ENCODE results near the gene CDNF. TPM values are rescaled to one million over a fixed set of nuclear protein-coding genes. Genes with fewer than 3 reads are reported as not detected.

The CDNF gene
- total RNA-seq, 2 donors from 2014 or later = 0.51 to 1.2 TPM

DNA sequence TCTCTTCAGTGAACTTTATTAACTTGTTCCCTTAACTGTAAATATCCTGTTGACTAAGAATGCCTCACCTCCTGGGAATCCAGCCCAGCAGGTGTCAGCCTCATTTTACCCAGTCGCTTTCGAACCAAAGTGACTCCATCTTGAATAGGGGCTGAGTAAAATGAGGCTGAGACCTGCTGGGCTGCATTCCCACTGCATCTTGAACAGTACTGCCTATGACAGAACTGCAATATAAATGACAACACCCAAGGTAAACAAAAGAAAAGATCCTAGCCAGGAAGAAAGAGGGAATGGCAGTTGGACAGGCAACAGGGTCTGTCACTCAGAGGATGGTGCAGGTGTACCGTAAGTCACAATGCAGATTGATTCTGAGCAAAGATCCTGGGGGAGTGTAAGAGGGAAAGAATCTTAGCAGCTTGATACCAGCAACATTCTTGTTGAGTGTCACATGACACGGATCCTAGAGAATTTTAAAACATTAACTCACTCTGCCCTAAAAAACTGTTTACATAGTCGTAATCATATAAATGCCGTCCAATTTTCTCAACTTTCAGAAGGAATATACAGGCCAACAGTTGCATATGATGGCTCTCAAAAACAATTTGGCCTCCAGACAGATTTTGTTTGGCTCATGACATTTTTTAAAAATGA lies 58.7 kb downstream of the CDNF start:
- Histone ChIP-seq H3K36me3 (ENCODE audit: control insufficient read depth, insufficient read depth, low read length) (no peaks in the 10 kb centered on the region), H3K27me3 (ENCODE audit: control insufficient read depth, insufficient read depth, low read length, poor library complexity, severe bottlenecking) (no peaks in the 10 kb centered on the region), H3K4me3 (ENCODE audit: low read length) (no peak overlapping the region), H3K27ac (ENCODE audit: low read depth, low read length) (no peak overlapping the region), H3K9ac (ENCODE audit: extremely low read depth, low read length, poor library complexity, severe bottlenecking) (no peak overlapping the region), H3K9me3 (ENCODE audit: control insufficient read depth, low read length) (no peaks in the 10 kb centered on the region), H3K4me1 (ENCODE audit: control insufficient read depth, insufficient read depth, low read length) (no peaks in the 10 kb centered on the region)
- Mint-ChIP-seq H3K9me3 (no peaks in the 10 kb centered on the region), H3K36me3 (ENCODE audit: low read depth) (no peaks in the 10 kb centered on the region), H3K27me3 (ENCODE audit: insufficient read depth) (peaks cover 3% of the 10 kb centered on the region), H3K4me1 (peaks cover 4% of the 10 kb centered on the region), H3K4me3 (no peak overlapping the region), H3K27ac (no peak overlapping the region)
- DNase-seq = no peak
- TF ChIP-seq, protein P1, sequence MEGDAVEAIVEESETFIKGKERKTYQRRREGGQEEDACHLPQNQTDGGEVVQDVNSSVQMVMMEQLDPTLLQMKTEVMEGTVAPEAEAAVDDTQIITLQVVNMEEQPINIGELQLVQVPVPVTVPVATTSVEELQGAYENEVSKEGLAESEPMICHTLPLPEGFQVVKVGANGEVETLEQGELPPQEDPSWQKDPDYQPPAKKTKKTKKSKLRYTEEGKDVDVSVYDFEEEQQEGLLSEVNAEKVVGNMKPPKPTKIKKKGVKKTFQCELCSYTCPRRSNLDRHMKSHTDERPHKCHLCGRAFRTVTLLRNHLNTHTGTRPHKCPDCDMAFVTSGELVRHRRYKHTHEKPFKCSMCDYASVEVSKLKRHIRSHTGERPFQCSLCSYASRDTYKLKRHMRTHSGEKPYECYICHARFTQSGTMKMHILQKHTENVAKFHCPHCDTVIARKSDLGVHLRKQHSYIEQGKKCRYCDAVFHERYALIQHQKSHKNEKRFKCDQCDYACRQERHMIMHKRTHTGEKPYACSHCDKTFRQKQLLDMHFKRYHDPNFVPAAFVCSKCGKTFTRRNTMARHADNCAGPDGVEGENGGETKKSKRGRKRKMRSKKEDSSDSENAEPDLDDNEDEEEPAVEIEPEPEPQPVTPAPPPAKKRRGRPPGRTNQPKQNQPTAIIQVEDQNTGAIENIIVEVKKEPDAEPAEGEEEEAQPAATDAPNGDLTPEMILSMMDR (conservative IDR thresholded peaks at IDR 0.05) = no peak
- WGBS, 2 experiments (ENCODE audit: insufficient coverage in 1 of 2, insufficient read length in 1 of 2) = 89 to 97% methylated on average over 3 to 6 of the region's 6 CpGs

DNA sequence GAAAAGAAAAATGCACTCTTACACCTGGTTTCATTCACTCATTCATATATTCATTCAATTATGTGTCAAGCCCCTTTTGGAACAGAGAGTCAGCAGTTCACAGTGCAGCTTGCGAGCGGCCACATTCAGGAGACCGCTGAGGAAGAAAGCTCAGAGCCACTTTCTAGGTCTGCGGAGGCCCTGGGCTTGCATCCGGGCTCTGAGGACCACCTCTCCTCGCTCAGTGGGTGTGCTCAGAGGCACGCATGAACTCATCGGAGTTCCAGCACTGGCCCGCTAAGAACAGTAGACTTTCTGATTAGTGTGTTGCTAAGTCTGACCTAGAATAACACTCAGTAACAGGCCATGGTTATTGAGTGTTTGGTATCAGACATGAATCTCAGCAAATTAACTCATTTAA lies 61.3 kb downstream of the CDNF start:
- Mint-ChIP-seq H3K4me1 (peaks cover 4% of the 10 kb centered on the region), H3K4me3 (no peak overlapping the region), H3K27me3 (ENCODE audit: insufficient read depth) (peaks cover 3% of the 10 kb centered on the region), H3K27ac (no peak overlapping the region), H3K9me3 (no peaks in the 10 kb centered on the region), H3K36me3 (ENCODE audit: low read depth) (no peaks in the 10 kb centered on the region)
- DNase-seq = no peak
- 88 to 97% methylated on average over 8 to 9 of the region's 9 CpGs for WGBS, 2 experiments (ENCODE audit: insufficient coverage in 1 of 2, insufficient read length in 1 of 2)
- no peaks in the 10 kb centered on the region for H3K27me3 ChIP-seq (ENCODE audit: control insufficient read depth, insufficient read depth, low read length, poor library complexity, severe bottlenecking)
- no peak overlapping the region for H3K27ac ChIP-seq (ENCODE audit: low read depth, low read length)
- no peaks in the 10 kb centered on the region for H3K9me3 ChIP-seq (ENCODE audit: control insufficient read depth, low read length)
- H3K4me3 ChIP-seq (ENCODE audit: low read length) = no peak overlapping the region
- no peaks in the 10 kb centered on the region for H3K36me3 ChIP-seq (ENCODE audit: control insufficient read depth, insufficient read depth, low read length)
- TF ChIP-seq, protein P1 (conservative IDR thresholded peaks at IDR 0.05) = no peak
- H3K9ac ChIP-seq (ENCODE audit: extremely low read depth, low read length, poor library complexity, severe bottlenecking) = no peak overlapping the region
- H3K4me1 ChIP-seq (ENCODE audit: control insufficient read depth, insufficient read depth, low read length) = no peaks in the 10 kb centered on the region

DNA sequence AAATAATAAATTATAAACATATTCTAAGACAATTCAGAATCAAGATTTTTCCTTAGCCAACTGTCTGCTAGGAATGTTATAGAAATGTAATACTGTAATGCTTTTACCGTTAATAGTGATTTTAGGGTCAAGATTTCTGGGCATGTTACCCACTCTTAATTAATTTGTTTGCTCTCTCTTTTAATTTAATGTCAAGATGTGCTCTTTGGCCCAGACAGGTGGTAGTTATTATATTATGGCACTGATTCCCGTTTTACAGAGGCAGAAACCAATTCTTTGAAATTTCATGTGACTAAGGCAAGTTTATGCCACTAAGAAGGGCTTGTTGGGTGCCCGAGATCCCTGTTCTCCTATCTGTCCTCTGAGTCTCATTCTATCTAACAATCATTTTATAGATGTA lies 62.2 kb downstream of the CDNF start:
- TF ChIP-seq, protein P1 (conservative IDR thresholded peaks at IDR 0.05) = no peak
- Histone ChIP-seq H3K27ac (ENCODE audit: low read depth, low read length) (no peak overlapping the region), H3K9ac (ENCODE audit: extremely low read depth, low read length, poor library complexity, severe bottlenecking) (no peak overlapping the region), H3K36me3 (ENCODE audit: control insufficient read depth, insufficient read depth, low read length) (no peaks in the 10 kb centered on the region), H3K27me3 (ENCODE audit: control insufficient read depth, insufficient read depth, low read length, poor library complexity, severe bottlenecking) (no peaks in the 10 kb centered on the region), H3K4me3 (ENCODE audit: low read length) (no peak overlapping the region), H3K9me3 (ENCODE audit: control insufficient read depth, low read length) (no peaks in the 10 kb centered on the region), H3K4me1 (ENCODE audit: control insufficient read depth, insufficient read depth, low read length) (no peaks in the 10 kb centered on the region)
- Mint-ChIP-seq H3K27me3 (ENCODE audit: insufficient read depth) (peaks cover 3% of the 10 kb centered on the region), H3K9me3 (no peaks in the 10 kb centered on the region), H3K4me3 (no peak overlapping the region), H3K27ac (no peak overlapping the region), H3K4me1 (peaks cover 4% of the 10 kb centered on the region), H3K36me3 (ENCODE audit: low read depth) (no peaks in the 10 kb centered on the region)
- WGBS, 2 experiments (ENCODE audit: insufficient coverage in 1 of 2, insufficient read length in 1 of 2) = 89 to 100% methylated on average over 3 of the region's 3 CpGs
- DNase-seq = no peak

All from endodermal cell (in vitro differentiated cells).